ENCODE measurements around the gene PLVAP.
A peak's percentile ranks its signal among the peaks of the same experiment; 100 is the strongest.

PLVAP gene

DNA sequence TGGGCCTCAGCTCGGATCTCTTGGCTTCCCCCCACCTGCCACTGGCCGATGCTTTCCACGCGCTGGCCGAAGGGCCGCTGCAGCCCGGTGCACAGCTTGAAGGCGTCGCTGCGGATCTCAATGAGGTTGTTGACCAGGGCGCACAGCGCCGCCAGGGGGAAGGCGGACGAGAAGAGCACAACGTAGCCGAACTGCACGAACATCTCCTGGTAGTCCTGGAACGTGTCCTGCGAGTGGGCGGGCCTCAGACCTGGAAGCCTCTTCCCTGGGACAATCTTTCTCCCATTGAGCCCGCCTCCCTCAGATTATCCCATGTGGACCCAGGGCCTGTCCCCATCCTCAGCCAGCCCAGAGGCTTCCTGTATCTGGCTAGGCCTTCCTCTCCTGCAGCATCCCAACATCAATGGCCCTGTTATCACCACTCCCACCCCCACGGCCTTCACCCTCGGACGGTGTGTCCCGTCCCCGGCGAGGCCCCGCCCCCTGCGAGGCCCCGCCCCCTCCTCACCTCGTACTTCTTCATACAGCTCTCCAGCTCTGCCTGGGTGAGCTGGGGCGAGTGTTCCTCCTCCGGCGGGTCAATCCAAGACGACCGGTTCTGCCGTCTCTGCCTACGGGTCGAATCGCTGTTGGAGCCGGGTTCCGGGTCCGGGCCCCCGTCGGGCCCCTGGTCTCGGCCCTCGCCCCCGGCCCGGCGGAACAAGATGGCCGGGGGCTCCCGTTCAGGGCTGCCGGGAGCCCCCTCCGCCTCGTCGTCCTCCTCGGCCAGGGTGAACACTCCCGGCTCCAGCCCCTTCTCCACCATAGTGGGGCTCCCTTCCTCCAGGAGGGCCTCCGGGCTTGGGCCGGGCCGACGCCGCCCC, 49.3 kb downstream of the PLVAP start:
- TF ChIP-seq, protein P1, sequence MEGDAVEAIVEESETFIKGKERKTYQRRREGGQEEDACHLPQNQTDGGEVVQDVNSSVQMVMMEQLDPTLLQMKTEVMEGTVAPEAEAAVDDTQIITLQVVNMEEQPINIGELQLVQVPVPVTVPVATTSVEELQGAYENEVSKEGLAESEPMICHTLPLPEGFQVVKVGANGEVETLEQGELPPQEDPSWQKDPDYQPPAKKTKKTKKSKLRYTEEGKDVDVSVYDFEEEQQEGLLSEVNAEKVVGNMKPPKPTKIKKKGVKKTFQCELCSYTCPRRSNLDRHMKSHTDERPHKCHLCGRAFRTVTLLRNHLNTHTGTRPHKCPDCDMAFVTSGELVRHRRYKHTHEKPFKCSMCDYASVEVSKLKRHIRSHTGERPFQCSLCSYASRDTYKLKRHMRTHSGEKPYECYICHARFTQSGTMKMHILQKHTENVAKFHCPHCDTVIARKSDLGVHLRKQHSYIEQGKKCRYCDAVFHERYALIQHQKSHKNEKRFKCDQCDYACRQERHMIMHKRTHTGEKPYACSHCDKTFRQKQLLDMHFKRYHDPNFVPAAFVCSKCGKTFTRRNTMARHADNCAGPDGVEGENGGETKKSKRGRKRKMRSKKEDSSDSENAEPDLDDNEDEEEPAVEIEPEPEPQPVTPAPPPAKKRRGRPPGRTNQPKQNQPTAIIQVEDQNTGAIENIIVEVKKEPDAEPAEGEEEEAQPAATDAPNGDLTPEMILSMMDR (IDR thresholded peaks at IDR 0.05) = peak; percentile 80

DNA sequence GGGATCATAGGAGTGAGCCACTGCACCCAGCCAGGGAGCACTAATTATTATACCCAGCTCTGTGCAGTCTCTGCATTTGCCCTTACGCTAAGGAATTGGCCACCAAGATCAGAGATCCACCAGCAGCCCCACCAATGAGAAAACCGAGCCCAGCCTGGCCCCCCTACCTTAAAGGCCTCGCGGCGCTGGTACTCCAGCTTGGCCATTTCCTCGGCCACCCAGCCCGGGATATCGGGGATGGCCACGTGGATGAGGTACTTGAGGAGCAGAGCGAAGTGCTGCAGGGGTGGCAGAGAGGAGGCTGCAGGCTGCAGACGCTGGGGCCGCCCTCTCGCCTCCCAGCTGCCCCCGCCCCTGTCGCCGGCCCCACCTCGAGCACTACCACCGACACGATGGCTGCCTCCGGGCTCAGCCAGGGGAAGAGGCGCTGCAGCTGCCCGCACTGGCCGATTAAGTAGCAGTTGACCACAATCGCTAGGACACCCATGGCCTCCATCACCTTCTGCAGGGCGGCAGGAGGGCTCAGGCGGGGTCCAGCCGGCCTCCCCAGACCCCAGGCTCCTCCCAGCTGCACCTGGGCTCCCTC, 50.0 kb downstream of the PLVAP start:
- TF ChIP-seq, protein P1 (IDR thresholded peaks at IDR 0.05) = no peak

DNA sequence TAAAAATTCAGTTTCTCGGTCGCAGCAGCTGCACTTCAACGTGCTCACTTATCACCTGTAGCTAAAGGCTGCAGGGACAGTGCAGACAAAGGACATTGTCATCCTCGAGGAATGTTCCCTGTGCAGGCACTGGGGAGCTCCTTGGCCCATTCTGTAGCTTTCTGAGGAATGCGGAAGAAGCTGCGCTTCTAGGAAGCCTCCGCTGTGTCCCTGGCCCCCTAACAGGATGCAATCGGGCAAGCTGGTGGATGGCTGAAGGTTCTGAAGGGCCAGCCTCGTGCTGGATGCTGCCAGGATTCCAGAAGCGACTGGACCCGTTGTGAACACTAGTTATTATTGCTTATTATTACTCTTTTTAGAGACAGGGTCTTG, 50.6 kb downstream of the PLVAP start:
- TF ChIP-seq, protein P1 (IDR thresholded peaks at IDR 0.05) = no peak

DNA sequence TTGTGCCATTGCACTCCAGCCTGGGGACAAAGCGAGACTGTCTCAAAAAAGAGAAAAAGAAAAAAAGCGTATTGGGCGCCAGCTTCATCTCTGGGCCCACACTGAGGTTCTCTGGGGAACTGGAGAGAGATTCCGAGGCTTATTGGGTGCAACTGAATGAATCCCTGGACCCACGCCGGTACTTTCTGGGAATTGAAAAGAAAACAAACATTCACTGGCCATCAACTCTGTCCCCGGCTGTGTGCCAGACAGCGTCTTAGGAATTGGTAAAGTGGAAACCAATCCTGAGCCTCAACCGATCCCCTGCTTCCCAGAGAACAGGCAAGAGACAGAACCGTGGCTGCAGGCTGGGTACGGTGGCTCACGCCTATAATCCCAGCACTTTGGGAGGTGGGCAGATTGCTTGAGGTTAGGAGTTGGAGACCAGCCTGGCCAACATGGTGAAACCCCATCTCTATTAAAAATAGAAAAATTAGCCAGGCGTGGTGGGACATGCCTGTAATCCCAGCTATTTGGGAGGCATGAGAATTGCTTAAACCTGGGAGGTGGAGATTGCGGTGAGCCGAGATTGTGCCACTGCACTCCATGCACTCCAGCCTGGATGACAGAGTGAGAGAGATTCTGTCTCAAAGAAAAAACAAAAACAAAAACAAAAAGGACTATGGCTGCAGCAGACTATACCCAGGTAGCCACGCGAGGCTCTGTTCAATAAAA, 51.1 kb downstream of the PLVAP start:
- TF ChIP-seq, protein P1 (IDR thresholded peaks at IDR 0.05) = no peak

DNA sequence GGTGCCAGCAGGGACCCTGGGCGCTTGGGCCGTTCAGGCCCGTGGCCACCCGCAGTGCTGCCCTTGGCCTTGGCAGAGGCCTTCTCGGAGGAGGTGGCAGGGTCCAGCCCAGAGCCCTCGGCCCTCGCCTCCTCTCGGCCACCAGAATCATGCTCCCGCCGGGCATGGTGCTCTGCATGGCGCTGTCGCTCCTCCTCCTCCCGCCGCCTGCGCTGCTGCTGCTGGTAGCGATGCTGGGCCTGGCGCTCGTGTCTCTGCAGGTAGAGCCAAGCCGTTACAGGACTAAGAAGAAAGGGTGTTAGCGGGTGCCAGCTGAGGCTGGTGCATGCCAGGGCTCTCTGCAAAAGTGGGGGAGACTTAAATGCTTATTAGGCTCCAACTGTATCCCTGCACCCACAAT, 52.0 kb downstream of the PLVAP start:
- TF ChIP-seq, protein P1 (IDR thresholded peaks at IDR 0.05) = no peak

DNA sequence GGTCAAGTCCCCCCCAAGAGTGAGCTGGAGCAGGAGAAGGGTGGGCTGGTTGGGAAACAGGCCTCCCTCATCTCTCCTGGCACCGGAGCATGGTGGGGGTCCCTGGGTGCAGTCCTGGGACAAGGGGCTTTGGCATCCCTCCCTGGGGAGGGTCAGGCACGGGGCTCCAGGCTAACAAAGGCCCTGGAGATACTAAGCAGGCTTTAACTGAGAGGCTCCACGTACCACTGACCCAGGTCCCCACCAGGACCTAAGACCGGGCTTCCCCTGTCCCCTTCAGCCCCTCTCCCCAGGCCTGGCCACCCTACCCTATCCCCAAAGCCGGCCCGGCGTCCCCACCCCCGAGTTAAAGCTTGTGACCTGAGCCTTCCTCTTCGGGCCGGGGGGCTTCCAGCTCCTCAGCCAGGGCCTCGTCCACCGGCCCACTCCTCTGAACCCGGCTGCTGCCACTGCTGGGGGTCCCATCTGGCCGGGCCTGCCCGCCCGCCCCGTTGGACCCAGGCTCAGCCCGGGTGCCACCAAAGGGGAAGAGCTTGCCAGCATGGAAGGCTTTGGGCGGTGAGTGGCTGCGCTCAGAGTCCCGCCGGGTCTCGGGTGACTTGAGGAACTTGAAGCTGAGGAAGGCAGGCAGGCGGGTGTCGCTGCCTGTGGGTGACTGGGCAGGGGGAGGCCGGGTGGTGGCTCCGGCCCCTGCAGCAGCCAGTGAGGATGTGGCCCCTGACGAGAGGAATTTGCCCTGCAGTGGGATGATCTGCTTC, 52.6 kb downstream of the PLVAP start:
- TF ChIP-seq, protein P1 (IDR thresholded peaks at IDR 0.05) = no peak

DNA sequence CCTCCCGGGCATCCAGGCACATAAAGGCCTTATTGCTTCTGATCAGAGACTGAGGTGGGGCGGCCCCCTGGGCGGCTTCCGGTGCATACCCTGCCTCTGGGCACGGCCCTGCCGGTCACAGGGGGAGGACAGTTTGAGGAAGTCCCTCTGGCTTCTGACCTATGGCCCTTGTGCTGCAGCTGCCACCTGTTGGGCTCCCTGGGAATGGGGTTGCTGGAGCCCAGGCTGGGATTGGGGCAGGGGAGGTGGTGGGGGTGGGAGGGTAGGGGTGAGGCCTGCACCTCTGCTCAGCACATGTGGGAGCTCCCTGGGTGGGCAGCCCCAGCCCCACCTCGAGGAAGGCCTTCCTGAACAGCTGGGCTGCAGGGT, 53.2 kb downstream of the PLVAP start:
- TF ChIP-seq, protein P1 (IDR thresholded peaks at IDR 0.05) = no peak

Data from LNCAP (cell line).